HG03045 (cell line): ENCODE data around the gene ZNF653.

ENCODE experiments used
- ATAC-seq: cut with Tn5 transposase; IDR thresholded peaks from one replicate; pipeline ENCODE4 v1.9.1; 2021; ENCODE audit warnings: mild to moderate bottlenecking, moderate library complexity; ENCODE audit not compliant: unreplicated experiment

The ZNF653 gene

GRCh38 chr19:11519138-11519537, 13.5 kb upstream of the ZNF653 start:
- no peak for ATAC-seq

GRCh38 chr19:11513946-11514345, 8.3 kb upstream of the ZNF653 start:
- ATAC-seq: no peak

DNA sequence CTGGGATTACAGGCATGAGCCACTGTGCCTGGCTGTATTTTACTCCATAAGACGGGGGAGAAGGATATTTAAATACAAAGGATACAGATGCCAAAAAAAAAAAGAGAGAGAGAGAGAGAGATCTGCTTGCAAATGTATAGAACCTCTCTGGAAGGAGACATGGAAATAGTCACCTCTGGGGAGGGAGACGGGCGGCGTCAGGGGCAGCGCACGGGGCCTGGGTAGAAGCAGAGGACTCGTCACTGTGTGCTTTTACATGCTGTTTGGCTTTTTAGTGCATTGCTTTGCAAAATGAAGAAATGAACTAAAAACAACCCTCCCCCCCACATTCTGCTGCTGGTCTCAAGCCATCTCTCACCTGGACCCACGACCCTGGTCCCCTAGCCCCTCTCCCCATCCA, 4.8 kb upstream of the ZNF653 start:
- ATAC-seq: no peak

DNA sequence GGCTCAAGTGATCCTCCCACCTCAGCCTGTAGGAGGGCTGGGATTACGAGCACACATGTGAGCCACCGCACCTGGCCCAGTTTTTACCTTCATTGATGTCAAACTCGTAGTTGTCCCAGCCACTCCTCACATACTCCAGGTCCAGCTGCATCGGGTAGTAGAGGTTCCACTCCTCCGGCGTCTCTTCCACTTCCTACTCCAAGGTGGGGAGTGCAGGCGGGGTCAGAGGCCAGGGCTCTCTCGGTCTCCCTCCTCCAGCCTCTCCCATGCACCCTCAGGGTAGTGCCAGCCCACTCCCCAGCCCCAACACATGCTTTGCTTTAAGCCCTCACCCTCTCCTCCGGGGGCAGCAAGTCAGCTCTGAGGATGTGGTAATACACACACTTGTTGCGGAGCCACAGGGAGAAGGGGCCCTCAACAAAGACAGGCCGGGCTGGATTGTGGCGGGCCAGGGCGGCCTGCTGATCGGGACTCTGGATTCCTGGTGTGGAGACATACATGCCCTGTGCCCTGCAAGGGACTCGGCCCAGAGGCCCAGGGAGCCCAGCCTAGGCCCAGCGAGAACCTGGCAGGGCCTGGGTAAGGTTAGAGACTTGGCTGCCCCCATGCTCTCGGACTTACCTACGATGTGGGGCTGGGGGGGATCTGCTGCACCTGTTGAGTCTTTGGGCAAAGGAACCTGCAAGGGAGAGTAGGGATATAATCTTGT, 1.9 kb upstream of the ZNF653 start:
- no peak for ATAC-seq

GRCh38 chr19:11506967-11507366, 1.3 kb upstream of the ZNF653 start:
- no peak for ATAC-seq

GRCh38 chr19:11506101-11506555, 489 bp upstream of the ZNF653 start:
- peak; percentile 19 for ATAC-seq

DNA sequence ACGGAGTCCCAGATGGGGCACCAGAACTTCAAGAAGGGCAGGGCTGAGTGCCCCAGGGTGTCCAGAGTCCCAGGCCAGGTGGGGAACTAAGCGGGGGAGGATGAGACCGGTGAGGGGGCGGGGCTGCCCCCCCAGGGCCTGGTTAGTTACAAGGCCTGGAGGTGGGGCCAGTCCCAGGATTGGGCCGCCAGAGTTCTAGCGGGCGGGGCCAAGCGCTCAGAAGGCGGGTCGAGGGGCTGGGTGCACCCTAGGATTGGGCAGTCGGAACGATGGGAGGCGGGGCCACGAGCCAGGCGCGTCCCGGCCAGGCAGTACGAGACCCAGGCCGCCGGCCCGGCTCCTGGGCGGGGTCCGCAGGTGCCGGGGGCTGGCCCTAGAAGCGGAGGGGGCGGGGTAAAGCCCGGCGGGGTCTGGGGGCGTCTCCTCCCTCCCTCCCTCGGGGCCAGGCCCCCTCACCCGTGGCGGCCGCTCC, 571 bp downstream of the ZNF653 start:
- peak; percentile 88 for ATAC-seq

DNA sequence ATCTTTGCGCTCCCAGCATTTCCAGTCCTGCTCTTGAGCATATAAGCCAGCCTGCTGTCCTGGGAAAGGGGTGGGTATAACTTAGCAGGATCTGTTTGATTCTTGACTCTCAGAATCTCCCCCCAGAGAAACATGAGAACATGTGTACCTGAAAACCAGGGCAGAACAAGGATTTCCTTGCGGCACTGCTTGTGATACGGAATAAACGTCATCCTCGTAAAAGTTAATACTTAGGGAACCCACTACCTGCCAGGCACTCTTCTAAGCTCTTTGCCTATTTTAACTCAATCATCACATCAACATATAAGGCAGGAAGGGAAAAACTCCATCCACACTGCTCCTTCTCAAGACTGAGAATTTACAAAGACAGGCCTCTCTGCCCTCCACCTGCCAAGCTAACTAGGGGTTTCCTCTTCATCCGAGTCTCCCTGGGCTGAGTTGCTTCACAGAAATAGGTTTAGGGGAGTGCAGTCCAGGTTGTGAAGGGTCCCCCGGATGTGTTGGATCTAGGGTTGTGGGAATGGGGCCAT, 1.1 kb downstream of the ZNF653 start:
- no peak for ATAC-seq

DNA sequence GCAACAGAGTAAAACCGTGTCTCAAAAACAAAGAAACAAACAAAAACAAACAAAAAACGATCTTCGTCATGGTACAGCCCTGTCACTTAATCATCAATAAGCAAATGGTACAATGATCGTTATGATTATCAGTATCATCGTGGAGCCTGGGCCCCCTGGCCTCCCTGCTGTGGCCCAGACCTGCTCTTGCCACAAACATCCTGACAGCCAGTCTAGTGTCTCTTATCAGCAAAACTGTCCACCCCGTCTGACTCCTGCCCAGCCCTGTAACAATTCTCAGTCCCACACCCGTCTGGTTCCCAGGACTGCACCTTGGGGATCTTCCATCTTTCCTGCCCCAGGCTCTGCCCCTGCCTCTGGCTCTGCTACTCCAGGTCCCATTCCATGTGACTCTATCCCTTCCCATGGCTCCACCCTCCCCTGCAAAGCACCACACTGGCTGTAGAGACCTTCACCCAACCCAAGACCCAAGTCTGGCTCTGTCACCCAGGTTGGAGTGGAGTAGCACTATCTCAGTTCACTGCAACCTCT, 5.7 kb downstream of the ZNF653 start:
- ATAC-seq: no peak

DNA sequence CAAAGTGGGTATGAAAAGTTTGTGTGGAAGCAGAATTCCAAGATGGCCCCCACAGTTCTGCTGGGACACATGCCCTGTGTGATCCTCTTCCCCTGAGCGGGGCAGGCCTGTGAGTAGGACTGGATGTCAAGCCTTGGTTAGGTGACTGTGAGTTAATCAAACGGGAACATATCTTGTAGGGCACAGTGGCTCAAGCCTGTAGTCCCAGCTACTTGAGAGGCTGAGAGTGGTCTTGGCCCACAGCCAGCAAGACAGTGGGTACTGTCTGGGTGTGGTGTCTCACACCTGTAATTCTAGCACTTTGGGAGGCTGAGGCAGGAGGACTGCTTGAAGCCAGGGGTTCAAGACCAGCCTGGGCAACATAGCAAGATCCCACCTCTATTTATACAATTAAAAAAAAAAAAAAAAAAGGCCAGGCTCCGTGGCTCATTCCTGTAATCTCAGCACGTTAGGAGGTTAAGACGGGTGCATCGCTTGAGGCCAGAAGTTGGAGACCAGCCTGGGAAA, 6.4 kb downstream of the ZNF653 start:
- ATAC-seq: no peak

DNA sequence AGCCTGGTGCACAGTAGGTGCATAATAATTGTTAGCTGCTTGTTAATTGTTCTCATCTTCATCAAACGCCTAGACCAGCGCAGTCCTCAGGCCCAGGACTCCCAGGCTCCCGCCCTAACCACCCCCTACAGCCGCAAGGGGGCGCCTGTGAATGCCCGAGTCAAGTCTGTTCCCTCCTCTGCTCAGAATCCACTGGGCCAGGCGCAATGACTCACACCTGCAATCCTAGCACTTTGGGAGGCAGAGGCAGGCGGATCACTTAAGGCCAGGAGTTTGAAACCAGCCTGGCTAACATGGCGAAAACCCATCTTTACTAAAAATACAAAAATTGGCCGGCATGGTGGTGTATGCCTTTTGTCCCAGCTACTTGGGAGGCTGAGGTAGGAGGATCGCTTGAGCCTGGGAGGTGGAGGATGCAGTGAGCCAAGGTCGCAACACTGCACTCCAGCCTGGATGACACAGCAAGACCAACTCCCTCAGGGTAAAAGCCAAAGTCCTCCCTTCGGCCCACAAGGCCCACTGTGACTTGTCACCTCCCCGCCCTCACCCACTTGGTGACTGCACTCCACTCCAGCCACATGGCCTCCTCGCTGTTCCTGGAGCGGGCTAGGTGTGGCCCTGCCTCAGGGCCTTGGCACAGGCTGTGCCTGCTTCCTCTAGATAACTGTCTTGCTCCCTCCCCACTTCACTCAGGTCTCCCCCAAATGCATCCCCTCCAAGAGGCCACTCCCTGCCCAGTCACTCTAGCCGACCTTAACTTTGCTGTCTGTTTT, 9.1 kb downstream of the ZNF653 start:
- no peak for ATAC-seq

DNA sequence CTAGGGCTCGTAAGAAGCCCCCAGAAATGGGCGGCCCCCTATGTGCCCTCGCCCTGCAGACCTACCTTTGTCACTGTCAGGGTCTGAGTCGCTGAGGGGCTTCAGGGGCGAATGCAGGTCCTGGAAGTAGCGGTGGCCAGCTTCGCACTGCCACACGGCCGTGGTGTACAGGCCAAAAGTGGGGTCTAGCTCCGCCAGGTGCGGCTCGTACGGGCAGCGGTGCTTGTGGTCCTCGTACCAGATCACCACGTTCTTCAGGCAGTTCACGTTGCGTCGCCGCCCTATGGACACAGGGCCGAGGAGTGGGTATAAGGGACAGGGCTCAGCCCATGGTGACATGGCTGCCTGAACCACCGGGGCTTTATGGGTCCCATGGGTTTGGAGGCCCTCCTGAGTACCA, 9.8 kb downstream of the ZNF653 start:
- ATAC-seq: no peak

DNA sequence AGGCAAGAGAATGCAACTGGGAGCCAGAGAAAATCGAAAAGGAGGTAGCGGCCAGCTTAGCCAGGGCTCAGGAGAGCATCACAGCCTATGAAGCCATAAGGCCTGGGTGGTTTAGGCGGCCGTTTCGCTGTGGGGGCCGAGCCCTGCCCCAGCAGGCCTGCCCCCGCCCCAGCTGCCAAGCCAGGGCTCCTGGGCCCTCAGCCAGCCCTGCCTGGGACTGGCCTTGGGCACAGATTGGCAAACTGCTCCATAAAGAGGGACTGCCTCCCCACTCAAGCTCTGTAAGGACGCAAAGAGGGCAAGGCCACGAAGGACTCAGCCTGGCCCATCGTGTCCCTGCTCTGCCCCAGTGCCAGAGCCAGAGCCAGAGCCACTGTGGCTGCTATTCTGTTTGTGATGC, 10.2 kb downstream of the ZNF653 start:
- ATAC-seq: no peak

DNA sequence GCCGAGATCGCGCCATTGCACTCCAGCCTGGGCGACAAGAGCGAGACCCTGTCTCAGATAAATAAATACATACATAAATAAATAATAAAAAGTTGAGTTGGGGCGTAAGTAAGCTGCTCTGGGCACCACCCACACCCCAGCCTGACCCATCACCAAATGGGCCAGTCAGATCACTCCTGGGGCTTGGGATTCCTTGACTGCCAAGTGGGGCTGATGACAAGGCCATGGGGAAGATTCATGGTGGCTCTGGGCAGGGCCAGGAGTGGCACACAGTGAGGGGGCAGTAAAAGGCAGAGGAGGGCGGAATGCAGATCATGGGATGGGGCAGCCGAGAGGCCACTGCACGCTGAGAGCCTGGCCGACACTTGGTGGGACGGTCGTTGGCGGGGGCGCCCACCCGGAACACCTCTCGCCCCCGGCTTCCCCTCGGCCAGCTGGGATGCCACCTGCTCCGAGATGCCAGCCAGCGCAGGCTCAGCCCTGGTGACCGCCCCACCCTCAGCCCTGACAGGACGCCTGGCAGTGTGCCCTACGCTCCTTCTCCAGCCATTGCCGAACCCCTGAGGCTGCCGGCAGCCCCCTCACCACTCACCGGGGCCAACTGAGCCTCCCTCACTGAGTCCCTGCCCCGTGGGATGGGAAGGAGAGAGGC, 10.9 kb downstream of the ZNF653 start:
- no peak for ATAC-seq

DNA sequence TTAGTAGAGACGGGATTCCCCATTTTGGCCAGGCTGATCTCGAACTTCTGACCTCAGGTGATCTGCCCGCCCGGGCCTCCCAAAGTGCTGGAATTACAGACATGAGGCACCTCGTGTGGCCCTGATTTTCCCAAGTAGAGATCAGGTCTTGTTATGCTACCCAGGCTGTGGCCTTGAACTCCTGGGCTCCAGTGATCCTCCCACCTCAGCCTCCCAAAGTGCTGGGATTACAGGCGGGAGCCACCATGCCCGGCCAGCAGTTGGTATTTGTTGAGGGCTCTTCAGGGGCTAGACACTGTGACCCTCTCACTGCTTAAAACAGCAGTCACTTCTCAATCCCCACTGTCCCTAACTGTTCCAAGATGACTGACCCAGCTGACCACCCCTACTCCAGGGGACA, 16.3 kb downstream of the ZNF653 start:
- ATAC-seq: no peak

DNA sequence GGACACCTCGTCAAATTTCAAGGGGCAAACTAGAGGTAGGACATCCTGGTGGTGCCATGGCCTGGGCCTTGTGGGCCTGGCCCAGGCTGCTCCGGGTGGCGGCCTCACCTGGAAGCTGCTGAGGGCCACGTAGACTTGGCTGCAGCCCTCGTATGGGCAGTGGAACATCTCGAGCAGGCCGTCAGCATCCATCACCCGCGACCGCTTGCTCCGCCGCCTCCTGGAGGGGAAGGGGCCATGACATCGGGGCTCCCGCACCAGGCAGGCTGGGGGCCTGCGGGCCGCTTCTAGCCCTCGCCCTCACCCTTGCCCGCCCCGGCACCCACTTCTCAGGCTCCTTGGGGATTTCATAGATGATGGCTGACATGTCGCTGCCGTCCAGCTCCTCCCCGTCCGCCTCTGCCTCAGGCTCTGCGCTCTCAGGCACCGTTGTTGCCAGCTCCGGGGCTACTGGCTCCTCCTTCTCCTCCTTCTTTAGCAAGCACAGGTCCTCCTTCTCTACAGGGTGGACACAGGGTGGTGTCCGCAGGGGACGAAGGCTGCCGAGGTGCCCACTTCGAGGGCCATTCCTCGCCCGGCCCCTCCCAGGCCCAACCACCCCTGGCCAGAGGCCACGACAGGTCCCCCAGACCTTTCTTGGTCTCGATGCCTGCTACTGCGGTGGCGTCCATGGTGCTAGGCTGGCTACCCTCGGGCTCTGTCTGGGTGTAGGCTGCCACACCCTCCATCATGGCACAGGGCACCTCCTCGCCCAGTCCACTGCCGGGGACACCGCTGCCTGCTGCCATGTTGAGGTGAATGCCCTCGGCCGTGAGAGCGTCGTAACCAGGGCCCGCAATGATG, 18.8 kb downstream of the ZNF653 start:
- ATAC-seq: no peak

GRCh38 chr19:11485245-11485837, 20.3 kb downstream of the ZNF653 start:
- ATAC-seq: no peak

DNA sequence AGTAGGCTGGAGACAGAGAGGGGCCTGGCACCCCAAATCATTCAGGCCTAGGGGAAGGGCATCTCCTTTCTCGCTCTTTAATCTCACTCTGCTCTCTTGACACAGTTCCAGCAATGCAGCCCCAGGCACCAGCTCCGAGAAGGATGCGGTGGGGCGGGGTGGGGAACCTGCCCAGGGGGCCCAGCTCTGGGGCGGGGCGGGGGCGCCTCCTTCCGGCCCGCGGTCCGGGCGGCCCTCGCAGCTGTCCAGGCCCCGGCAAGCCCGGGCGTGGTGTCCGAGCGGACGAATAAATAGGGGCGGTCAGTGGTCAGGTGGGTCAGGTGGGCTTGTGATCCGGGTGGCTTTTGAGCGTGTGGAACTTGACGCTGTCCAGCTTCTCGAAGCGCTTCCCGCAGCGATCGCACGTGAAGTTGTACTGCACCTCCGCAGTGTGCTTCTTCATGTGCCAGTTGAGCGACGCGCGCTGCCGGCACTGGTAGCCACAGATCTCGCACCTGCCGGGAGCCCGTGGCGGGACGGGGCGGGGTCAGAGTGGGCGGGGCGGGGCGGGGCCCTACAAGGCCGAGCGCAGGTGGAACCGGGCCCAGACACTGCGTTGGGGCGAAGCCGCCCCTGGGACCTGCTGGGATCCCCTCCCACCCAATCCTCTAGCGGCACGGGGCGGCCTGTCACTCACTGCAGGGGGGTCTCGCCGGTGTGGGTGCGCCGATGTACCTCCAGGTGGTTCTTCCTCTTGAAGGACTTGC, 22.1 kb downstream of the ZNF653 start:
- no peak for ATAC-seq
